NCI-H69 (cell line): ENCODE results near the gene CAPZB.

ENCODE experiments used
- DNase-seq: peaks from one replicate; lab custom pipeline; 2025; lab: John Stamatoyannopoulos, UW

The CAPZB gene

DNA sequence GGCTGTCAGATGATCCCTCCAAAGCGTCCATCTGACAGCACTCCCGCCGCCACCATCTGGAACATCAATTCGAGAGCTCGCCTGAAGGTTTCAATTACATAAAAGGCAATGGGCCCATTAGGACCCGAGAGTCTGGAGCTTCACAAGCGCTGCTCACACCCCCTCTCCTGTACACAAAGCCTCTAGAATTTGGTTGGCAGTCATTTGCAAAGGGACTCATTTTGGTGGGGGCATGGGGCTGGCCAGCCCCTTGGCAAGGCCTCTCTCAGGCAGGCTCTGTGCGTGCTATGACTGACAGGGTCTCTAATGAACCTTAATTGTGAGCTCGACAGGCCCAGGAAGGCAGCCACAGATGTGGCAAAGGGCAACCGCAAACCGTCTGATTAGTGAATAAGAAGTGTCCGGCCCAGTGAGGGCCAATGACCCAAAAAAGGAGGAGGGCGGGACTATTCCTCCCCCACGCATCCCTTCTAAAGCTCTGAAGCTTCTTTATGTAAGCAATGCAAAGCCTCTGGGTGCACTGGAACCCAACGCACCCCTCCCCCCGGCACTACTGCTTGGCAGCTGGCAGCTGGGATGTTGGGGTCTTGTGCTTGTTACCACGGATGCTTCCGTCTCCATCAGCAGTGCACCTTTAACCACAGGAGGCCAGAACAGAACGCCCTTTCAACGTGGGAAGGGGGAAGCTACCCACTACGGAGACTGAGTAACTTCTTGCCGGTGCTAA is 79.4 kb downstream of the CAPZB start:
- DNase-seq: peak; percentile 96

DNA sequence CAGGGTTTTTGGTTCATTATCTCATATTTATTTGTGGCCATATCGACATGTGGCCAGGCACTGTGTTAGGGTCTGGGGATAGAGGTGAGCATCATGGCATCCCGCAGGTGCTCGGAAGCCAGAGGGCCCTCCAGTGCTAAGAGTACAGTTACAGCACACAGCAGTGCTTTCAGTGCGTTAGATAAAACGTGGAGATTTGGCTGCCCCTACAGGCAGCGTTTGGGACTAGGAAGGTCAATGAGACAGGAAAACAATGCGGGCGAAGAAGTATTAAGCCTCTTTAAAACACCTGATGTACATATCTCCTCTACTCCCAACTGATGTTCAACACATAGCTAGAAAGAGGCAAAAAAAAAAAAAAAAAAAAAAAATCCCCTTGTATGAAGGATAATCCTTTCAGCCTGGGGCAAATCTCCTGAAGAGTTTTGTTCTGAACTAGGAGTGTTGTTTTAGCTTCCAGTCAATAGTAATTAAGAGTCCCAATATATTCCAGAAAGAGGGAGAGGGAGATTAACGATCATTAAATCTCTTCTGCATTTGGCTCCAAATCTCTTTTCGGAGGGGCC is 80.1 kb downstream of the CAPZB start:
- DNase-seq: peak; percentile 90

DNA sequence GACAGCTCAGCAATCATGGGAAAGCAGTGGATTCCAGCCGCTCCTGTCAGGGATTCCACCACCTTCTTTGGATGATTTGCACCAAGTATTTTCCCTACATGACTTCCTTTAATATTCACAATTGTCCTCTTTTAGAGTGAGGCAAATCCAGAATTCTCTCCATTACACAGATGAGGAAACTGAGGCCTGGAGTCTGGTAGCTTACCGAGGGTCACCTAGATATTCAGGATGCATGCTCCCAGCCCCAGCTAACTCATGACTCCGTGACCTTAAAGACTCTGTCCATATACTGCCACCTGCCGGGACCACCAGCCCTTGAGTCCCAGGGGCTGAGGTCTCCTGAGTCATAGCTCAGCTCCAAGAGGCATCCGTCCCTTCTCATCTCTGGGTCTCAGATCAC is 80.6 kb downstream of the CAPZB start:
- no peak for DNase-seq

DNA sequence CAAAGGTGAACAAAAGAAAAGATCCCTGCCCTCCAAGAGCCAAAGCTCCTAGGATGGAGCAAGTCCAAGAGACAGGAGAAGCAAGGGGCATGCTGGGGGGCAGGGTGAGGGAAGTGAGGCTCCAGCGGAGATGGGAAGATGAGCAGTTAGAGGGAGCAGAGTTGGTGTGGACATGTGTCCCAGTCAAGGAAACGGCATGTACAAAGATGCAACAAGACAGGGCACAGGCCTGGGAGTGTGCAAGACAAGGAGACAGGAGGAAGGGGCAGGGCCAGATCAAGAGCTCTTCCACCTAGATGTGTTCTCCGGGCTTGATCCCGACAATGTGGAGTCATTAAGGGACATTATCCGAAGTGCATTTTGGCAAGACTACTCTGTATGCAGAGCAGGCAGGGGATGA is 82.1 kb downstream of the CAPZB start:
- DNase-seq: no peak

DNA sequence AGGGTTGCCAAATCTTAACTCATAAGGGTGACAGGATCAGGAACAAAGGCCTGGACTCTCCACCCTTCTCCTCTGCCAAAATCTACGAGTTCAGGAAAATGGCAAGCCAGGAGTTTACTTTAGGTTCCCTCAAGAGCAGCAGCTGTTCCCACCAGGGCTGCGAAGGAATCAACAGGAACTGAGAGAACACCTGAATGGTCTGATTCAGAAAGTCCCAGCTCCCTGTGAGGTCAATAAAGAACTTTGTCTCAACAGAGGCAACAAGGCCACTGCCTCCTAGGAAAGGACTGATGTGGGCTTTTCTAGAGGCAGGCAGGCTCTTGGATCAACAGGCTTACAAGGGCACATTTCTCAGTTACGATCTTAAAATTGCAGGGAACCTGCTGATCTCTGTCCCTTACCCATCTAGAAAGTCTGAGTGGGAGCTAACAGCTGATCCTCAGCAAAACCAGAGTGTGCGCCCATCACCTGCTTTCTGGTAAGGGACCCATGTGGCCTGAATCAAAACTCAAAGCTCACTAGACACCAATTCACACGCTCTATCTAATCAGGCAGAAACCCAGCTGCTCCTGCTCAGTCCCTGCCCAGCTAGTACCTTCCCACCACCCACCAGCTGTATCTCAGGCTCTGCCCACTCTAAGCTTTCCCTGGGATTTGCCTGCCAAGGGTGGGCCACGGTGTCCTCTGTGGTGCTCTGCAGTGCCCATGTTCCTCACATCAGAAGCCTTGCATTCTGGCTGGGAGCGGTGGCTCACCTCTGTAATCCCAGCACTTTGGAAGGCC is 83.1 kb downstream of the CAPZB start:
- peak; percentile 67 for DNase-seq

DNA sequence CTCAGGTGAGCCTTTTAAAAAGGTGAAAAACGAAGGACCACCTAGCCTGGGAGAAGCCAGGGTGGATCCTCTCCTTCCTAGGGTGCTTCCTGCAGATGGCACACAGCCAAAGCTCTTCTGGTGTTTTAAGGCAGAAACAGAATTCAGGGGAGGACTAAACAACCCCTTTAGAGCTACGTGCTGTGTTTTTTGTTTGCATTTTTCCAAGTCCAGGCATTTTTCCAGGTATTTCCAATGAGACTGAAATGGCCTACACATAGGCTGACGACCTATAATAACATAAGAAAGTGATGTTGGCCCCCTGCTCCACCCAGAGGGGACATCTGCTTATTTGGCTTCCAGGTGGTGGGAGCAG is 83.8 kb downstream of the CAPZB start:
- DNase-seq: peak; percentile 81

DNA sequence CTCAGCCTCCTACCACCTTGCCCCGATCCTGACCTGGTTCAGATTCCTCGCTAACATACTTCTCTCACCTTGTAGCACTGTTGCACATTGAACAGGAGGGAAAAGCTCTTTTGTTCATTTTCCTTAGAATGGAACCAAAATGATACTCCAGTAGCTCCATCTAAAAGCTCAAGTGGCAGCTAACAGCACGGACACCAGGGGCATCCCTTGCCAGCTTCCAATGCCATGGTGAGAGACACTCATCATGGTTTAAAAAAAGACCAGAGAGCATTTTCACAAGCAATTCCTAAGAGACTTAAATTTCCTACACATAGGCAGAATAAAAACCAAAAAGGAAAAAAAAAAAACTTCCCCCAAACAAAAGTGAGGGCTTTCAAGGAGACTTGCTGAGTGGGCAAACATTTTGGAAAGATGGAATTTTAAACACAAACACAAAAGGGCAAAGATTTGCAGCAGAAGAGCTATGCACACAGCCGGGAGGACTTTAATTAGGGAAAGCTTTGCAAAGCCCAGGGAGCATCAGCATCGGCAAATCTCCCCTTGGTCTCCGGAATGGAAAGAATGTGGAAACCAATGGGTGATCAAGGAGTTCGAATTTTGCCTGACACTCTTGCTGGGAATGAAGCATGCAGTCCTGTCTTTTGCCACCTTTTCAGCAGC is 84.3 kb downstream of the CAPZB start:
- peak; percentile 63 for DNase-seq

DNA sequence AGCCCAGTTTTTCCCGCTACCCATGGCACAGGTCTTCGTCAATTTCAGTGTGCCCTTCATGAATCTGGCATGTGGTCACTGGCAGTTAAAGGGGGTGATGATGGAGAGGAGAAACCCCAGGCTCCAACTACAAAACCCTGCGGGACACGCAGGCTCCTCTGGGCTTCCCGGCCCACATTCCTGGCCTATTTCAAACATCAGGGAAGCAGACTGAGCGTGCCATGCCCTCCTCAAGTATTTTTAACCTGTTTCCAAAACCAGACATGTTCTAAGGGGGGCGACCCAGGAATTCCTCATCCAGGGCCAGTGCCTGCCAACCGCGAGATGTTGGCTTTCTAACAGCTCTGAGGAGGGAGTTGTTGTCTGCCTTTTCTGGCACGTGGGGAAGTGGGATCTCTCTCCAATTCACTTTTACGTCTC is 85.1 kb downstream of the CAPZB start:
- DNase-seq: no peak

DNA sequence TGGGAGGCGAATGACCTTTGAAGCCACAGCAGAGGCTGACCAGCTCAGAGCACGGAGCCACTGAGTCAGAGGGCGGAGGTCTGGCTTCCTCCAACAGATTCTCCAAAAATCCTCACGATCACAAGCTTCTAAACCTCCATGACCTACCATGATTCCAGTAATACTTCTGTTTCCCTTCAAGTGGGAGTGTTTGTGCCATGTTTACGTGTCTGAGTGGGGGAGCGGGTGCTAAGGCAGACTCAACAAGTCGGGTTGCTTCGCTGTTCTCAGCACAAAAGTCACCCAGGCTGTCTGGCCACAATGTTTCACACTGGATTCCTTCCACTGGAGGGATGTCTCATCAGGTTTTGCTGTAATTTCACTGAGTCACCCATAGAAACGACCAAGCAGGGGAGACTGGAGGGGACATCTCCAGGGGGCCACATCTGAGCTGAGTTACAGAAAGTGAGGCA is 87.0 kb downstream of the CAPZB start:
- DNase-seq: no peak

DNA sequence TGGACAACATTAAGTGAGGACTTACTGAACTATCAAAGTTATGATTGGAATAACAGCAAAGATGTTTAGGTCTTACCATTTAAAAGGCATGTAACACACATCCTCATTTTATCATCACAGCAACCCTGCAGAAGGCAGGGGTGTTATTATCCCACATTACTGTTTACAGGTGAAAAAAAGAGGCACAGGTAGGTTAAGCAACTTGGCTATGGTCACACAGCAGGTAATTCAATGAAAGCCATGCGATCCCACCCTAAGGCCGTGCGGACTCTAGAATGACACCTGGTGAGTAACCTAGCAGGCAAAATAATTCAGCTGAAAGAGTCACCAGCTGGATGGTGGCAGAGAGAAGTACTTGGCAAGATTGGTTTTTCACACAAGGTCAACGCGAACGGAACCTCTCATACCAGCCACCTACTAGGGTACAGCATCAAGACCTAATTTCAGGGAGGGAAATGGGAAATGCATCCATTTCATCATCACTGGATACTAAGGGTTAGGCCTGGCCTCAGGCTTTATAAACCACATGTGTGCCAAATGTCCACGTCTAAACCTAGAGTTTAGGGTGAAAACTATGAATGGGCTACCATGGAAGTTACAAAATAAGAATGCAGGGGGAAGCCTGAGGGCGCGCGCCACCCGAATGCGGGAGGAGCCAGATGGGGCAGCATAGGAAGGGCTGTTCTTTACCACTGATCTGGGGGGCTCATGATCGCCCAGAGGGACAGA is 88.0 kb downstream of the CAPZB start:
- no peak for DNase-seq

DNA sequence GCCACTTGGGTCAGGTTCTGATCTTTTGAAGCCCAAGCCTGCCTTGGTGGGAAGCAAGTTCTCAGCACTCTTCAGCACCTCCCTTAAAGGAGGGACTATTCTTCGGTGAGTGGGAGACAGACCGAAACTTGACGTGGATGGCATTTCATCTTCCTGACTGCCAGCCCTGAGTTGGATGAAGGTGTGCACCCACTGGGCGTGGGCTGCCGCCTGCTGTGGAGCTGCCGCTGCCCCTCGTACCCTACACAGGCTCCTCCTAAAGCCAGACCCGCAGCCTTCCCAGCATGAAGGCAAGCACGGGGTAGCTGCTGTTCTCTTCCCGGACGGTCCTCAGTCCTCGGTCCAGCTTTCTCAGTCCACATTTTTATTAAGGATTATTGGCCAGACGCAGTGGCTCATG is 89.1 kb downstream of the CAPZB start:
- no peak for DNase-seq

DNA sequence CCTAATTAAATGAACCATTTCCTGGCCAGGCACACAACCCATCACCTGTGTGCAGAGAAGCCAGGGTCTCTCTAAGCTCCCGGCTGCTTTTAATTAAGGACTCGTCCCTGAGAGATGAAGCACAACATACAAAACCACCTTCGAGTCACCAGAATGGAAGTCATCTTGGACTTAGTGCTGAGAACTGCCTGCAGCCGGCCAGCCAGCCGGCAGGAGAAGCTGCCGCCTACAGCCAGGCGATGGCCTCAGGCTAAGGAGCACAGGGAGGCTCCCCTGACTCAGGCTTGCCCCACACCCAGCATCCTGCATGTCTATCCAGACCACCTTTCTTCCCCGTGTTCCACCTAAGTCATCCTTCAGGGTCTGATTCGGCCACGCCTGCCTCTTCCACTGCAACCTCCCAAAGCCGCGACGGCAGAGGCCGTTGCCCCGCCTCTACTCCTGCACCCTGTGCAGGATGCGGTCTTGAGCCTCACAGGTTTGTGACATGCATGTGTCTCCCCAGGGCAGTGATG is 89.6 kb downstream of the CAPZB start:
- DNase-seq: no peak

DNA sequence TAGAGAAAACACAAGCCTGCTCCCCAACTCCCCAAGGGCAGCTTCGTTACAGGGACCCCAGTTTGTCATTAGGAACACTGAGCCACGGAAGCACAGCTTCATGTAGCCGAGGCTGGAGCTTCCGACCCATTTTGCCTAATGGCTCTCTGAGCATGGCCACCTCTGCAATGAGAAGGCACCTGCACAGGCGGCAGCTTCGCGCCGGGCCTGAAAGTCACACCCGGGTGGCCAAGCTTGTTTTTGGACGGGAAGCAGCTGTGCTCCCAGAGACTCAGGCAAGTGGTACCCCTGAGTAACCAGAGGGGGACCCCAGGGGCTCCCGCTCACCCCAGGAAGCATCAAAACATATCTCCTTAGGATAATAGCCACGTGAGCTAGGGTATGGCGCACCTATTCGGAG is 92.3 kb downstream of the CAPZB start:
- DNase-seq: no peak

DNA sequence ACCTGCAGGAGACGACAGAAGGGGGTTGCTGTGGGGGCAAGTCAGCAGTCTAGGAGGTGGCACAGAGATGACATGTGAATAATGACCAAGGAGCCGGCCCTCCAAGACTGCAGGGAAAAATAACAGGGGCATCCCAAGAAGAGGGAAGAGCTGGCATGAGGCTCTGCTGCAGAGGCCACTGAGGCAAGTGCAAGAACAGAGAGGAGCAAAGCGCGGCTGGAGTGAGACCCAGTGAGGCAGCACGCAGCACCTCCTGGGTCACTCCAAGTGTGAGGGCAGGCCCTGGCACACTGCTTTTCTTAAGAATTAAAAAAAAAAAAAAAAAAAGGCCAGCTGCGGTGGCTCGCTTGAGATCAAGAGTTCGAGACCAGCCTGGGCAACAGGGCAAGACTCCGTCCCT is 93.1 kb downstream of the CAPZB start:
- DNase-seq: no peak

DNA sequence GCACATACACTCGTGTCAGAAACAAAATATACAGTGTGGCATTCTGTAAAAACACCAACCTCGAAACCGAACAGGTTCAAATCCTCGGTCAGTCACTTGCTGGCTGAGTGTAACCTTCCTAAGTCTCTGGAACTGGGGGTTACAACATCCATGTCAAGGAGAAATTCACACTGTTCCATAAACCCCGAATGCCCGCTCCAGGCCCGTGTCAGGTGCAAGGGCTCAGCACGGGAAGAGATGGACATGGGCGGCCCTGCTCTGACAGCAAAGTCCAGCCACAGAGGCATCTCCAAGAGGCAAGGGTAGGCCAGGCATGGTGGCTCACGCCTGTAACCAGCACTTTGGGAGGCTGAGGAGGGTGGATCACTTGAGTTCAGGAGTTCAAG is 93.8 kb downstream of the CAPZB start:
- DNase-seq: no peak

DNA sequence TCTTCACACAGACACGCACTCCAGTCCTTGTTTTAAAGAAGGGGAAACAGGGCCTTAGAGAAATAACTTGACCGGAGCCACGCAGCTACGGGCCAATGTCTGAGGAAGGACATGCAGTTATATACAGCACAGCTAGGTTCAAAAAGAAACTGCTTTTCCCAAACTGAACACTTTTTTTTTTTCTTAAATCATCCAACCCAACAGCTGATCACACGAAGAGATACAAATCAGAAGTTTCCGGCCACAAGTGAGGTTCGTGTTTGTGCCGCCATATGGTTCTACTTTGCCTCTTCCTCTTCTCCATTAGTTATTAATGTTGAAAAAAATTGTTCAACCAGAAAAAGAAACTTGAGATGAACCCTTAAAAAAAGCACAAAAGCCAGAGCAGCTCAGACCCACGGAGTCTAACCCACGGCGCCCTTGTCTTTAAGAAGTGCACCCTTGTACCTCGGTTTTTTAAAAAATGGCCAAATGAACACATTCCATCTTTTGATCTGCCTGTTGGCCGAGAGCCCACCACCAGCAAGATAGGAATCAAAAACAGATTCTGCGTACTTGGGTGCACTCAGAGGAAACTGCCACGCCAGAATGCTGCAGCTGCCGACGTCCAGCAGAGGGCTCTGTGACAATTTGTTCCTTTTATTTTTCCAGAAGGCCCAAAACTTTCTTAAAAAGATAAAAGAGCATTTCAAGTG is 94.3 kb downstream of the CAPZB start:
- peak; percentile 39 for DNase-seq

DNA sequence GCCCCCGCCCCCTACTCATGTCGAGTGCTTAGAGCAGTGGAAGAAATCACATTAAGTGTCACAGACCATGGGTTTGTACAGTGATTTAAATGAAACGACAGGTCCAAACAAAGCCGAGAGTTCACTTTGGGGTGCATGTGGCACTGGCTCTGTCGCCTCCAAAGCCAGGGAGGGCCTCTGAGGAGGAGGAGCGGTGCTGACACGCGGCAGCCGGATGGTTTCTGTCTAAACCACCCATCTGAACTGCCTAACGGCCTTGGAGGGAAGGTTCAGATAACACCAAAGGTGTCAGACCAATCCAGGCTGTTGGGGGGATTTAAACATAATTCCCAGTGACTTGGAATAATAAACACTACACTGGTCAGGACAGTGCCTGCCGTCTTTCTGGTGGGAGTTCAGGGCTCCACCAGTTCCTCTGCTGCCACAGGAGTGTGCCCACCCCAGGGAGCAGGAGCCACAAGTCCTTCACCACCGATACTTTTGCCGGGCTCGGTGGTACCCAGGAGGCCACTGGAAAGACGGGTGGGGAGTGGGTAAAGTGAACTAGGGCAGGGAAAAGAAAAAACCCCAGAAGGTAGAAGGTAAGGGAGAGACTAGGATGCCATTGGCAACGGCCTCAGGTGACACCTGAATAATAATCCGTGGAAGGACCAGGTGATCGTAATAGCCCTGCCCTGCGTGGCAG is 95.0 kb downstream of the CAPZB start:
- DNase-seq: no peak

DNA sequence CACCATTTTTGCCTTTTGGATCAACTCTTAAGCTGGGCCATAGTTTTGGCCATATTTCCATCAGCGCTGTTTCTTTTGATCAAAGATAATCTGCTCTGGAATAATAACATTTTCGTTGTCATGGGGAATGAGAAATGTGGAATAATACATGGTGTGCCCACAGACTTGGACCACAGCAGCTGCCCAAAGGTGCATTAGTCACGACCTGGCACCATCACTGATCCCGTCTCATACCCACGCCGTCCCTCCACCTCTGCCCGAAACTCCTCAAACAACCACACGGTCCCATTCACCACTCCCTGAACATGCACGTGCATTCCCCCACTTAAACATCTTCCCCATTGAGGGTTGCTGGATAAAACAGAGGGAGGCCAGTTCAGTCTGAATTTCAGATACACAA is 96.4 kb downstream of the CAPZB start:
- DNase-seq: no peak

DNA sequence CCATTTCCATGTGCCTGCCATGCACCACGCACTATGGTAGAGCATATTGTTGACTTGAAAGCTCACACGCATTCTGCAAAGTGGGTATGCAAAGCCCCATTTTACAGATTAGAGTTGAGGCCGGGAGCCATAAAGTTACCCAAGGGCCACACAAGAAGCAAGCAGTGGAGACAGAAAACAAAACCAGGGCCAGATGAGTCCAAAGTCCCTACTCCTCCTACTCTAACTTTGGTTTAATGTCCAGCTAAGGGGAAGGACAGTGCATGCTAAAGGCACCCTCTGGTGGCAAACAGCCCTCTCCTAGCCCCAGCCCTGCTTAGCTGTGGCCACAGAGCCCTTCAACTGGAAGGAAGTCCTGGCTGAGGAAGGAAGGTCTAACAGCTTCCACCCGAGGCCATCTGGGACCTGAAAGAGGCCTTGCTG is 98.3 kb downstream of the CAPZB start:
- DNase-seq: no peak

DNA sequence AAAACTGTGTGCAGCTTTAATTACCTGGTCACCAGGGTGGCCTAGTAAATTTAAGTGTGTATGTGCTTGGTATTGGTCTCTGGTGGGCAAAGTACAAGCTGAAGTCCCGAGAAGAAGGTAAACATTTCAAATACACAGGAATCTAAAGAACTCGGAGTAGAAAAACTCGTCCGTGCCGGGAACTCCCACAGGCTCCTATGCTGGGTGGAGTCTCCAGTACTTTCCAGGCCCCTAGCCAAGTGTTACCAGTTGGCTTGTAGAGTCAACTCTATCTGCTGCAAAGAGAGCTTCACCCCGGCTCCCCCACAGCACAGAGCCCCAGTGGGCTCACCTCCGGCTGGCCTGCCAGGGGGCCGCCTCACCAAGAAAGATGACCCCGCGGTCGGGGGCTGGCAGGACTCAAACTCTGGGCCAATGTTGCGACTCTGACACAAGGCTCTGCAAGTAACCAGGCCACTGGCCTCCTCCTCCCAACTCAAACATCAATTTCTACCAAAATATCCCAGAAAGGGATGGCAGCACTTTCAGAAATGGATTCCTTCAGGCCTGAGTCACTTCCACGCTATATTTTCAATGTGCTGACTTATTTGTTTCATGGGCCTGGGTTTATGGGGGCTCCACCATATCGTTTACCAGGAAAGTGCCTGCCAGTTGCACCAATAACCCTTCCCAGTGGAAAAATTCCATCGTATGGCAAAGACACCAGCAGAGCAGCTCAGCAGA is 99.3 kb downstream of the CAPZB start:
- DNase-seq: no peak
